HG03045 (cell line): ENCODE data around the gene PHF12.
"Not testable (repeated sequence)": the region's sequence is repeated elsewhere in the genome, so short reads cannot be mapped to it uniquely, and the experiment has no call there.

Source experiments
- ATAC-seq: cut with Tn5 transposase; IDR thresholded peaks from one replicate; pipeline ENCODE4 v1.9.1; 2021; ENCODE audit warnings: mild to moderate bottlenecking, moderate library complexity; ENCODE audit not compliant: unreplicated experiment

PHF12 gene

GRCh38 chr17:28906706-28907438, 44.4 kb downstream of the PHF12 start:
- no peak for ATAC-seq

GRCh38 chr17:28906276-28906675, 45.0 kb downstream of the PHF12 start:
- no peak for ATAC-seq

- ATAC-seq, result no peak
These were observed 46.5 kb downstream of the PHF12 start for GRCh38 chr17:28904800-28905199.

- ATAC-seq, result not testable (repeated sequence)
These were observed 47.8 kb downstream of the PHF12 start for GRCh38 chr17:28903546-28903841.

- ATAC-seq, result peak; percentile 80
These were observed 48.3 kb downstream of the PHF12 start, which contains the start of gene DHRS13 for GRCh38 chr17:28902819-28903545. TSS of gene DHRS13 (minus strand) at chr17:28903079. CDS start at chr17:28902944, 135 bp downstream.

GRCh38 chr17:28901866-28902818, 49.2 kb downstream of the PHF12 start:
- peak; percentile 30 for ATAC-seq

- no peak for ATAC-seq
These were observed 50.2 kb downstream of the PHF12 start for GRCh38 chr17:28900986-28901726.

GRCh38 chr17:28899212-28899815, 52.0 kb downstream of the PHF12 start:
- ATAC-seq, result no peak

- no peak for ATAC-seq
These were observed 52.8 kb downstream of the PHF12 start for GRCh38 chr17:28898527-28898955.

GRCh38 chr17:28897769-28898526, 53.4 kb downstream of the PHF12 start:
- ATAC-seq, result no peak

- ATAC-seq, result peak; percentile 31
These were observed 54.2 kb downstream of the PHF12 start, which contains the start of gene FLOT2 for GRCh38 chr17:28896884-28897768. TSS of gene FLOT2 (minus strand) at chr17:28897733. CDS start at chr17:28897574, 159 bp downstream.

GRCh38 chr17:28896491-28896883, 54.8 kb downstream of the PHF12 start:
- ATAC-seq, result no peak

GRCh38 chr17:28895794-28896447, 55.4 kb downstream of the PHF12 start:
- ATAC-seq, result no peak

- not testable (repeated sequence) for ATAC-seq
These were observed 57.8 kb downstream of the PHF12 start for GRCh38 chr17:28893248-28894183.

GRCh38 chr17:28892024-28892423, 59.3 kb downstream of the PHF12 start:
- ATAC-seq, result no peak

- ATAC-seq, result no peak
These were observed 60.1 kb downstream of the PHF12 start for GRCh38 chr17:28891201-28891600.

GRCh38 chr17:28889996-28890395, 61.3 kb downstream of the PHF12 start:
- ATAC-seq, result no peak
